ENCODE results near the gene CXXC1.
"Not testable (repeated sequence)": the region's sequence is repeated elsewhere in the genome, so short reads cannot be mapped to it uniquely, and the experiment has no call there.

Gene CXXC1

DNA sequence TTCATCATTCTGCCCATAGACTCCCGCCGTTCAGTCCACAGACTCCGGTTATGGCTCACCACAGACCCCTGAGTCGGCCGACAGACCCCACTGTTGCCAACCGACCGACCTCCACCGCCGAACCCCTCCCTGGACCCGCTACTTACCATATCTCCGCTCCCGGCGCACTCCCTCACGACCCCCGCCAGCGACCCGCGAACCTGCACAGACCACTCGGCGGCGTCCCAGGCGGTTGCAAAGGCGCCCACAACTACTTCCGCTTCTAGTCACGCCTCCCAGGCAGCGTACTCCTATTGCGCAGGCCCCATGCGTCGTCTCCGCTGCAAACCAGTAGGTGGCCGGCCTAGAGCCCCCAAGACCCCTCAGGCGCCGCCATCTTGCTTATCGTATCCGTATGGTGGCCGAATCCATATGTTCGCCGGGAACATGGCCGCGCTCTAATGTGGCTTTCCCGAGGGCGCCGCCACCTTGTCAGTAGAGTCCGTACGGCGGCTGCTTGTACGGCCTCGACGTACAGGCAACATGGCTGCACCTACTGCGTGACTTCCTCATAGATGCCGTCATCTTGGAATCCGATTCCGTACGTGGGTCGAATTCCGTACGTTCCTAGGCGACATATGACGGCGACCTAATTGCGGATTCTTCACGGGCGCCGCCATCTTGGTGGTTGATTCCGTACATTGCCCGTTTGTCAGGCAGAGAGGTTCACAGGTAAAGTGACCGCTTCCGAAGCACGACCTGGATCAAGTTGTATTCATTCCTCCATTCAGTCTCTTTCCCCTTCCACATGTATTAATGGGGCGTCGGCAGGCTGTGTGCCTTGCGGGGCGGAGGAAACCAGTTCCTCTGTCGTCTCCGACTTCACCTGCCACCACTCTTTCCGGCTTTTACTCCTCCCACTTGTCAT lies at the start of gene CXXC1:
Gene CXXC1 (minus strand): TSS at position 252 of the 907 bp plus-strand sequence. CDS start 103 bp downstream, at position 149.
- DNase-seq, result peak; percentile 96 to 99

DNA sequence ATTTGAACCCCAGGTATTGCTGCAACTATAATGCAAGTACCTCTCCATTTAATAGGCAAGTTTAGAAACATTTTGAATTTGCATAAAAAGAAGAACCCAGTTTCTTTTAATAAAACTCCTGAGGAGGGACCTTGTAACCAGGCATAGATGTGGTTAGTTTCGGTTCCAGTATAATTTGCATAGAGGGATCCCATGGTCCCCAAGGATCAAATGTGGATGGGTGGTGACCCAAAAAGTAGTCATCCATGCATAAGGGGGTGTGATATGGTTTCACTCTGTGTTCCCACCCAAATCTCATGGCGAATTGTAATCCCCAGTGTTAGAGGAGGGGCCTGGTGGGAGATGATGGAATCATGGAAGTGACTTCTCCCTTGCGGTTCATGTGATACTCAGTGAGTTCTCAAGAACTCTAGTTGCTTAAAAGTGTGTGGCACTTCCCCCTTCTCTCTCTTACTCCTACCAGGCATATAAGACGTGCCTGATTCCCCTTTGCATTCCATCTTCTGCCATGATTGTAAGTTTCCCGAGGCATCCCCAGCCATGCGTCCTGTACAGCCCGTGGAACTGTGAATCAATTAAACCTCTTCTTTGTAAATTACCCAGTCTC lies 47.2 kb upstream of the CXXC1 start:
- no peak for DNase-seq

DNA sequence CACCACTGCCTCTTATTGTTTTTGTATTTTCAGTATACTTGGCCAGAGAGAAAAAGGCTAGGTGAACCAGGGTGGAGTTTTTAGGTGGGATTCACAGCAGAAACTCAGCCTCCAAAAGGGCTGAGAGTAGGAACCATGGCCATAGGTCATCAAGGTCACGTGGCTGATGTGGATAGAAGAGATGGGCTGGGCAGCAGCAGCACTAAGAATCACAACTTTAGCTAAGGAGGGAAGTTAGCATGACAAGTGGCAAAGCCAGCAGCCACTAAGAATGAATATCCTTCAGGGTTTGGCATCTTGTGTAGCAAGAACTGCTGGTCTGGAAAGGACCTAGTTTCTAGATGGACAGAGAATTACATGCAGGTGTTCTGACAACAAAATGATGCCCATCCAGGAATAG lies 44.2 kb upstream of the CXXC1 start:
- DNase-seq, result no peak

DNA sequence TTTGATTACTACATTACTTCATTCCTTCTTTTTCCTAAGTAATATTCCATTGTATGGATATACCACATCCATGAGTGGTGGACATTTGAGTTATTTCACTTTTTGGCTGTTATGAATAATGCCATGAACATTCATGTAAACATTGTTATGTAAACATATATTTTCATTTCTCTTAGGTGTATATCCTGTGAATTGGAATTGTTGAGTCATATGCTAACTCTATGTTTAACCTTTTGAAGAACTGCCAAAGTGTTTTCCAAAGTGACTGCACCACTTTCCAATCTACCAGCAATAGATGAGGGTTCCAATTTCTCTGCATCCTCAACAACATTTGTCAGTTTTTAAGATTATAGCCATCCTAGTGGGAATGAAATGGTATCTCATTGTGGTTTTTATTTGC lies 42.7 kb upstream of the CXXC1 start:
- no peak for DNase-seq

DNA sequence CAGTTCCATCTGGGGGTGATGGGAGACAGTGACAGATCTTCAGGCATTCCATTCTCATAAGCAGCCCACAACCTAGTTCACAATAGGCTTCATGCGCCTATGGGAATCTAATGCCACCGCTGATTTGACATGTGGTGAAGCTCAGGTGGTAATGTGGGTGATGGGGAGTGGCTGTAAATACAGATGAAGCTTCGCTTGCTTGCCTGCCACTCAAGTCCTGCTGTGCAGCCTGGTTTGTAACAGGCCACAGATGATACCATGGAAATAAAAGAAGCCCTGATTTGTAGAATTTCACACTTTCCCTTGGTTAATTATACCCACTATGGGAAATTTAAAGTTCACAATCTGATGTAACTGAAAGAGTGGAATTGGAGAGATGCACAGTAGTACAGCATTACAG lies 40.5 kb upstream of the CXXC1 start:
- no peak for DNase-seq

DNA sequence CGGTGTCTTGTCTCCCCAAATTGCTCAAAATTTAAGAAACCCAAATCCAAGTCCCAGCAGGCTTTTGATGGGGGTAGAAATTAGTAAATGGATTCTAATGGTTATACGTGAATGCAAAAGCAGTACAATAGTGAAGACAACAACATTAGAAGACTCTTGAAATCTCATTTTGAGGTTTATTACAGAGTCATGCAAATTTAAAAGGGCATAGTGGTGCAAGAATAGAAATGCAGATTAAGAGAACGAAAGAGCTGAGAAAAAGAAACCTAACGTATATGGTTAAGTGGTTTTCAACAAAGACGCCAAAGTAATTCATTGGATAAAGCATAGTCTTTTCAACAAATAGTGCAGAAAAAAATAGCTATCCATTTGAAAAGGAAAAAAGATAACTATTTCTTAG lies 33.2 kb upstream of the CXXC1 start:
- DNase-seq, result no peak

DNA sequence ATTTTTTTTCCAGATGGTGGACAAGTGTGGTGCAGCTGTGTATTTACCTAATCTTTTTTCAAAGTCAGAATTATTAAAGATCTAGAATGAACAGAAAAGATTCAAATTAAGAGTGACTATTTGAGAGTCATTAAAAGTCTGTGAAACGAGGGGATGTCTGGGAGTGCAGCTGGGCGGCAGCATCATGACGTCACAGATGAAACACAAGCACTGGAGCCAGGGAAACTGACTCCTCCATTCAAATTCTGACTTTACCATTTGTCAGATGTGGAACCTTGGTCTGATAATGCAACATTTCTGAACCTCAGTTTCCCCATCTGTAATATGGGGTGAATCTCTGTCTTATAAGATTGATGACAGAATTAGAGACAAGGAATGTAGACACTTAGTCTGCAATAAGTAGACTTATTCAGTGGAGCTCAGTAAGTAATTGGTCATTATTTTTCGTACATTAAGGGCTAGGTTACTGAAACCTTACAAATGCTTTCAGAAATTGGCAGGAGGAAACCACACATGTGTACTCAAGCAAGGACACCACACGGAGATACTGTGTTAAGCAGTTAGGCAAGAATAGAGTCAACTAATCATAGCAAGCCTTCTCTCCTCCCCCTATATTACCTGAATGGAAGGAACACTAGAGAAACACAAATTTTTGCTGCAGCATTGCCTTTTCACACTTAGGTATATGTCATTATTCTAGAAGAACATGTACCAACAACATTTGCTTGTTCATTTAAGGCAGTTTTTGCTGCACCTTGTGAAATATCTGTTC lies 27.8 kb upstream of the CXXC1 start:
- no peak for DNase-seq

DNA sequence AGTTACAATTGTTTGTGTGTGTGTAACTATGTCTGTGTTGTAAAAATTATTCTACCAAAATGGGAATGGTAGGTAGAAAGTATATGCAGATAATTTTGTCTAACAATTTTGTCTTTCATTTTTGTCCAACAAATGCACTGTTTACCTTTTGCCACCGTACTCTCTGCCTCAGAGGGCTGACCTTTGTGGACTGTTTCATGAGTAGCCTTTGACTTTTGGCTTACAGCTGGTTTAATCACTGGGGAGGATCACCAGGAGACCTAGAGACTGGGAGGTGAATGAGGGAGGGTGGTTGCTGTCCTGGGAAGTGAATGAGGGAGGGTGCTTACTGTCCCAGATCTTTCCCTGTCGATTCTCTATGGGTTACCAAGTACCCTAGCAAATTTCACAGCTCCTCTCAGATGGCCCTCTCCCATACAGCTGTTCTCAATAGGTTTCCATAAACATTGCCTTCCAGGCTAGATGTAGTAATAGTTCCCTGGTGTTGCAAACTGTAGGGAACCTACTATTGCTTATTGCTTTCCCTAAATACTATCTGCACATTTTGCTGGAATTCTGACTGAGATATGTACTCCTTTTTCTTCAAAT lies 26.5 kb upstream of the CXXC1 start:
- no peak for DNase-seq

DNA sequence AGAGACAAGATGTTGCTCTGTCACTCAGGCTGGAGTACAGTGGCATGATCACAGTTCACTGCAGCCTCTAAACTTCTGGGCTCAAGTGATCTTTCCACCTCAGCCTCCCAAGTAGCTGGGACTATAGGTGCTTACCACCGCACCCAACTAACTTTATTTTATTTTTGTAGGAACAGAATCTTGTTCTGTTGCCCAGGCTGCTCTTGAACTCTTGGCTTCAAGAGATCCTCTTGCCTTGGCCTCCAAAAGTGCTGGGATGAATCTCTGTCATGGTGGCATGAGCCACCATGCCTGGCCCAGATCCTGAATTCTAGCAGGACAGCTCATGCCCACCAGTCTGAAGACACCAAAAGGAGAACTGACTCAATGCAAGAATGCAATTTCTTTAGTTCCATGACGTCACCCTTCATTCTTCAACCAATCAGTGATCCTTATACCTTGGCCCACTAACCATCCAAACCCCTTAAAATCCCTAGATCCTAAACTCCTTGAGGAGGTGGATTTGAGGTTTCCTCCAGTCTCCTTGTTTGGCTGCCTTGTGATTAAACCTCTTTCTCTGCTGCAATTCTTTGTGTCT lies 25.6 kb upstream of the CXXC1 start:
- DNase-seq, result no peak

DNA sequence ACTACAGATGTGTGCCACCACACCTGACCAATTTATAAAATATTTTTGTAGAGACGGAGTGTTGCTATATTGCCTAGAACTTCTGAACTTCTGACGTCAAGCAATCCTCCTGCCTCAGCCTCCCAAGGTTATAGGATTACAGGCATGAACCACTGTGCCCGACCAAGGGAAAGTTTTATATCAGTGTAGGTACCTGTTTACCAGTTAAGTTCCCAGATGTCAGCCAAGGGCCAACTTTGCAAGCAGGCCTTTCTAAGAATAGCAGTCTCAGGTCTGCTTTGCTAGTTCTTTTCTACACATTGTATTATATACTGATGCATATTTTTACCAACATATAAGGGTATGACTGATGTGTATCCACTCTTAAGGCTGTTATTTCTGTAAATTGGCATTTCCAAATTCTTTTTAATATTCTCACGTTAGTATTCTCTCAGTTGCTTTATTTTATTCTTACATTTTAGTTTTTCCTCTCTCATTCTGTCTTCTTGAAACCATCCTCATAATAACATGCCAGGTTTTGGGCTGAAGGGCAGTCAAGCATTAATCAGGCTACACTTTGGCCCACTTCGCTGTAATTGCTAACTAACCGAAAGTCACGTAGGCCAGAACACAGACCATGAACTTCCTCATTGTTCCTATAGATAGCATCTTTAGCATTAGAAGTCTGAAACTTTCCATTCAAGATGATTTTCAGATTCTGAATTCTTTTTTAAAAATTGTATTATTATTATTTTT lies 25.0 kb upstream of the CXXC1 start:
- no peak for DNase-seq

DNA sequence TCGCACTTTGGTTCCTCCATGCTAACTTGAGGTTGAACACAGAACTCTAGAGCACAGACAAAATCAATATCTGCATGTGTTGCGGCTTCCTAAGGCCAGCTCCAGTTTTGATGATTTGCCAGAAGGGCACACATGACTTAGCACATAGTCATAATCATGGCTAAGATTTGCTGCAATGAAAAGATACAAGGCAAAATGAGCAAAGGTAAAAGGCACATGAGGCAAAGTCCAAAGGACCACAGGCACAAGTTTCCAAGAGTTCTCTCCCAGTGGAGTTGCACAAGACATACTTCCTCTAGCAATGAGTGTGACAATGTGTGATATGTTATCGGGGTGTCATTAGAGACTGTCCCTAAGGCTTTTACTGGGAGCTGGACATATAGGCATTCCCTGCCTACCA lies 24.2 kb upstream of the CXXC1 start:
- DNase-seq, result no peak

DNA sequence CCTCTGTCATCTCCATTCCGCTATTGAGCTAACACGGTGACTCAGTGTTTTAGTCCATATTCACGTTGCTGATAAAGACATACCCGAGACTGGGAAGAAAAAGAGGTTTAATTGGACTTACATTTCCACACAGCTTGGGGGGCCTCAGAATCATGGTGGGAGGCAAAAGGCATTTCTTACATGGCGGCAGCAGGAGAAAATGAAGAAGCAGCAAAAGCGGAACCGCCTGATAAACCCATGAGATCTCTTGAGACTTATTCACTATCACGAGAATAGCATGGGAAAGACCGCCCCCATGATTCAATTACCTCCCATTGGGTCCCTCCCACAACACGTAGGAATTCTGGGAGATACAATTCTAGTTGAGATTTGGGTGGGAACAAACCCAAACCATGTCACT lies 22.6 kb upstream of the CXXC1 start:
- no peak for DNase-seq

DNA sequence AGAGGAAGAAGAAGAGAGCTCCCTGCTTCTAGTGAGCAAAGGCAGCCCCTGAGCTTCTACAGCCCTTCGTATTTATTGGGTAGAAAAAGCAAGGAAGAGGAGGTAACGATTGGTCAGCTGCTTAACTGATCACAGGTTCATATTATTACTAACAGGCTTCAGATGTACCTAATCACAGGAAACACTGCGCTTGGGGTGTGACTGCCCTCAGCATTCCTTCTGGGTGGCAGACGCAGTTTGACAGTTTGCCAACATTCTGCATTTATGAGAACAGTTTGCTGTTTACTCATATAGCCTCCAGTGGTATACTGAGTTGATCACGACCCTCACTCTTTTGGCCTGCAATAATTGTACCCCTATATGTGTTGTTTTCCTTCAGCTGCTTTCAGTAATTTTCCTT lies 21.4 kb upstream of the CXXC1 start:
- not testable (repeated sequence) for DNase-seq

DNA sequence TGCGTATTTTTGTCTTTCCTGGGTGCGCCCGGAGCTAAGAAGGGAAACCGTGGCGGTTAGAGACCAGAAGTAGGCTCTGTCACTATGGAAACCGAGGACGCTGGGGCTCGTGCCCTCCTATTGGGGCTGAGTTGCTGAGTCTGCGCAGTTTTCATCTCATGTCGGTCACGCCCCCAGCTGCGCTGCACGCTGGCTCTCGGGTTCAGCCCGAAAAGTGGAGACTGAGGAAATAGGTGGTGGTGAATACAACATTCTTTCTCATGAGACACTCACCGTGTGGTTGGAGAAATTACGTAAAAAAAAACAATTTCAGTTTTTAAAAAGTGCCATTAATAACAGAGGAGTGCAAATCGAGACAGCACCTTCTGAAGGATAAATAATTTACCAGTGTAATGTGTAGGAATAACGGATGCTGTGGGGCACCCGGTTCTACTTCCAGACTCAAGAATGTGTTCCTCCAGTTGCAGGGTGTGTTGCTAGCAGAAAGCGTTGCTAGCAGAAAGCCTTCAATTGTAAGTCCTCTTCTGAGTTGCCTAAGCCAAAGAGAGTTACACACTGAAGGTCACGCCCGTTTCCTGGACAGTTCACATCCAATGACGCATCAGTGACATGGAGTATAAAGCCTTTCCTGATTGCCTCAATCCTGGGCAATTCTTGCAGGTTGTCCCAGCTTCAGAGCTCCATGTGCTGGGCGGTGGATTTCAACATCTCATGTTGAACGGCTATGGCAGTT lies 20.4 kb upstream of the CXXC1 start:
- peak; percentile 90 to 91 for DNase-seq

DNA sequence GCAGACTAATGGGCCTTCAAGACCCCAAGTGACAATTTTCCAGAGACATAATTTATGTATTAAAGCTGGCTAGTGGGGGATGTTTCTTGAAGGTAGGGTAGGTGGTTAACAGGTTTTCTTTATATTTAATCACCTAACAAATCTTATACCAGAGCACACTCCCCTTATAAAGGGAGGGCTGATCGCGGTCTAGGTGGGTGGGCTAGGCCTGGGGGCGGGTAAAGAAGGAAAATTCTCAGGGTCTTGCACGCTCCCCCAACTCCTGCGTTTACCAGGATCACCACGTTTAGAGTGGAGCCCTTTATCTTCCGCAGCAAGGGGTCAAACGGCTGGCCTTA lies 19.9 kb upstream of the CXXC1 start:
- no peak for DNase-seq

DNA sequence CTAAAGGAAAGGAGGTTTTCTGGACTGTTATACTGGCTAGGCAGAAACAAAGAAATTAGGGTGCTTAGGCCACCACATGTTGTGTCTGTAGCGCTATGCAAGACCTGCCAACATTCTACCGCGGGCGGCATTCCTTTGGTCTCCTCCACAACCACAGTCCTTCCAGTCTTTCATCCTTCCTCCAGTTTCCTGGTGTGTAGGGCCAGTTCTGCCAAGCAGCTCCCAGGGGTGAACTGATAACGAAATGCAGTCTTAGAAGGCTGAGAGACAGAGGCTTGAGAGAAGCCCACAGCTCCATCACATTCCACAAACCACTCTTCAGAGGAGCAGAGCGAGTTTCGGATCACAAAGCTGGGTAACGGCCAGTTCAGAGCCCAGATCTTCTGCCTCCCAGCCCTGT lies 19.5 kb upstream of the CXXC1 start:
- DNase-seq, result no peak

DNA sequence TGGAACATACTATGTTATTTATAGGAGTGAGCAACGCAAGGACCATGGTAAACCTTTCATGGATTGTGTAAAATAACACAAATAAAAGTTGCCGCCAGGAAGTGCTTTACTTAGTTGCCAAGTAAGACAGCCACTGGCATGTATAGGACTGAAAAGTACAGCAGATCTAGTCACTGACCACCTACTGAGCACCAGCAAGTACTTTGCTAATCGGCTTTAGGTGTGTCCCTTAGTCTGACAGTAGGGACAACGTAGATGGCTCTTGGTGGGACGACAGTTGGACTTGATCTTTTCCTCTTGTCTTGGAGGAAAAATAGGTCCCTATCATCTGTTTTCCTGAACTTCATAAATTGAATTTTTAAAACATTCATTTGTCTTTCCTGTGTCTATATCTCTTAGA lies 13.6 kb upstream of the CXXC1 start:
- no peak for DNase-seq

DNA sequence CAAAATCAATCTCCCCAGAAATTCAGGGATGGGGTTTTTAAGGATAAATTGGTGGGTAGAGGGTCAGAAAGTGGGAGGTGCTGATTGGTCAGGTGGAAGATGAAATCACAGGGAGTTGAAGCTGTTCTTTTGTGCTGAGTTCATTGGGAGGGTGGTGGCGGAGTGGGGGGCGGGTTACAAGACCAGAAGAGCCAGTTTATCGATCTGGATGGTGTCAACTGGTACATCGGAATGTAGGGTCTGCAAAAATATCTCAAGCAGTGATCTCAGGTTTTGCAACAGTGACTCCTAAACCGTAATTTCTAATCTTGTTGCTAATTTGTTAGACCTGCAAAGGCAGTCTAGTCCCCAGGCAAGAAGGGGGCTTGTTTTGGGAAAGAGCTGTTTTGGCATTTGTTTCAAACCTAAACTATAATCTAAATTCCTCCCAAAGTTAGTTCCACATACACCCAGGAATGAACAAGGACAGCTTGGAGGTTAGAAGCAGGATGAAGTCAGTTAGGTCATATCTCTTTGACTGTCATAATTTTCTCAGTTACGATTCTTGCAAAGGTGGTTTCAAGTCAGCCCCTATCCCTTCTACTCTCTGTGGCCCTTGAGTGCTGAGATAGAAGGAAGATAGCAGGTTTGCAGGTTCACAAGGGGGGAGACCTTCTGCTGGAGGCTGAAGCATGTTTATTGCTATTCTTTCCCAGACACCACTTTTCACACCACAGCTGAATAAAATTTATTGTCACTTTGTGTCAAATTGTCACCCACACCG lies 12.3 kb upstream of the CXXC1 start:
- no peak for DNase-seq

DNA sequence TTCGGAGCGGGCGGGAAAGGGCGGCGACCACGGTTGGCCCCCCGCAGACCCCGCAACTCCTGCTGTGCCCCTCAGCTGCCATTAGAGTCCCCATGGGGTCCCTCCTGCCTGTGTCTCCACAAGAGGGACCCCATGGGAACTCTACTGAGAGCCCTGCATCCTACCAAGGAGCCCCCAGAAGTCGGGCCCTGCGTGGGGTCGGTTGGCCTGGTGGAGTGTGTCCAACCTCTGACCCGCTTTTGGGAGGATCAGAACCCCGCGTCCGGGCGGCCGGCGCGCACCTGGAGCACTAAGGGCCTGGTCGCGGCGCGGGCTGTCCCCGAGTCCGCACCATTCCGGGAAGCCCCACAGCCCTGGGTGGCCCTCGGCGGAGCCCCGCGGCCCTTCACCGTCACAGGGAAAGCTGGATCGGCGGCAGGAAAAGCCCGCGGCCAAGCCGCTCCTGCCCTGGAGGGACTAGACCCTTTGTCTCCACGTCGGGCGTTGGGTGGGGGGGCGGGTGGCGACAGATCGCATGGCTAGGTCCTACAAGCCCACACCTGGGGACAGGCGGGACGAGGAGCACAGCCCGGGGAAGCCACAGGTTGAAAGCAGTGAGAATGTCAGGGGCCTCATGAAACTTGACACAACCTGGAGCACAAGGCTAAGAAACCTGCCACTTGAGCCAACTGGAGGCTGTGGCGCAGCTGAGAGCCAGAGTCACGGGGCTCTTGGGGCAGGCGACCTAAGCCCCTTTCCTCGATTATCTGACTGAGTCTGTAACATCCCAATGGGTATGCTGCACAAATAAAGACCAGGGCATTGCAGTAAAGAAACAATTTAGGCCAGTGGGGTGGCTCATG lies 11.2 kb upstream of the CXXC1 start:
- no peak for DNase-seq
